ENCODE results near the gene SLC35F3.

DNA sequence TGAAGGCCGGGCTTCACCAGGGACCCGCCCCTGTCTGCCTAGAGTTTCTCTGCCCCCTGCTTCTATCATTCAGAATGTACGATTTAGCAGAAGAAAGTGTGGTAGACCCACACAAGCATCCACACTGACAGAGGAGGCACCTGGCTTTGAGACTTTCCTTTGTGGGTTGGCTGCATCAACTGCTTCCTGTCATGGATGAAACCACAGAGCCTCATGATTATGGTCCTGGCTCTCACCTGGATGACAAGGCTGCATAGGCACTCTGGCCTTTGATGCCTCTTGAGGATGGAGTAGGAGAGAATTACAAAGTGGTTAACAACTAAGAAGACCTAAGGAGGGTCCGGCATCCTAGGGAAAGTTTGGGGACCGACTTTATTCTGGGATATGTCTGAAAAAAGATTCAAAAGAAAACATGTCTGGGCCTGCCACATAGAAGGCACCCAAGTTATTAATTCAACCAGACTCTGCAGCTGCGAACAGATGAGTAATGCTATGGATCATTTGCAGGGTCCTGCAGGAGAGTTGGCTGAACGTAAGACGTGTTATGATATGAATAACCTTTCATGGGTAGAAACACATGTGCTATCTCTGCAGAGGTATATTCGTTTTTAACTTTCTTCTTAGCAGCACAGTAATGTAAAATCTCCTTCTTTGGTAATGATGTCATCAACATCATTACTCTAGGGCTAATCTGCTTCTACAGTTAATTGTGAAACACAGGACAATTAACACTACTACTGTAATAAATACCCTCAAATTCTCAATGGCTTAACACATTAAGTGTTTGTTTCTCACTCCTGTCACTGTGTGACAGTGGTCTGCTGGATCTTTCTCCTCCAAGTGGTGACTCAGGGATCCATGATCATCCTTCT is 136.2 kb downstream of the SLC35F3 start:
- no peak for TF ChIP-seq POLR2A (IDR thresholded peaks at IDR 0.05)
- TF ChIP-seq, protein P1, sequence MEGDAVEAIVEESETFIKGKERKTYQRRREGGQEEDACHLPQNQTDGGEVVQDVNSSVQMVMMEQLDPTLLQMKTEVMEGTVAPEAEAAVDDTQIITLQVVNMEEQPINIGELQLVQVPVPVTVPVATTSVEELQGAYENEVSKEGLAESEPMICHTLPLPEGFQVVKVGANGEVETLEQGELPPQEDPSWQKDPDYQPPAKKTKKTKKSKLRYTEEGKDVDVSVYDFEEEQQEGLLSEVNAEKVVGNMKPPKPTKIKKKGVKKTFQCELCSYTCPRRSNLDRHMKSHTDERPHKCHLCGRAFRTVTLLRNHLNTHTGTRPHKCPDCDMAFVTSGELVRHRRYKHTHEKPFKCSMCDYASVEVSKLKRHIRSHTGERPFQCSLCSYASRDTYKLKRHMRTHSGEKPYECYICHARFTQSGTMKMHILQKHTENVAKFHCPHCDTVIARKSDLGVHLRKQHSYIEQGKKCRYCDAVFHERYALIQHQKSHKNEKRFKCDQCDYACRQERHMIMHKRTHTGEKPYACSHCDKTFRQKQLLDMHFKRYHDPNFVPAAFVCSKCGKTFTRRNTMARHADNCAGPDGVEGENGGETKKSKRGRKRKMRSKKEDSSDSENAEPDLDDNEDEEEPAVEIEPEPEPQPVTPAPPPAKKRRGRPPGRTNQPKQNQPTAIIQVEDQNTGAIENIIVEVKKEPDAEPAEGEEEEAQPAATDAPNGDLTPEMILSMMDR (IDR thresholded peaks at IDR 0.05 in 4 of 5, conservative IDR thresholded peaks at IDR 0.05 in 1 of 5), result no peak
